COLO829 (cell line): ENCODE data around the gene RPLP2.

Experiments used
- DNase-seq: peaks from one replicate; pipeline ENCODE4 v3.0.0; 2012; ENCODE audit warnings: low spot score

The RPLP2 gene

DNA sequence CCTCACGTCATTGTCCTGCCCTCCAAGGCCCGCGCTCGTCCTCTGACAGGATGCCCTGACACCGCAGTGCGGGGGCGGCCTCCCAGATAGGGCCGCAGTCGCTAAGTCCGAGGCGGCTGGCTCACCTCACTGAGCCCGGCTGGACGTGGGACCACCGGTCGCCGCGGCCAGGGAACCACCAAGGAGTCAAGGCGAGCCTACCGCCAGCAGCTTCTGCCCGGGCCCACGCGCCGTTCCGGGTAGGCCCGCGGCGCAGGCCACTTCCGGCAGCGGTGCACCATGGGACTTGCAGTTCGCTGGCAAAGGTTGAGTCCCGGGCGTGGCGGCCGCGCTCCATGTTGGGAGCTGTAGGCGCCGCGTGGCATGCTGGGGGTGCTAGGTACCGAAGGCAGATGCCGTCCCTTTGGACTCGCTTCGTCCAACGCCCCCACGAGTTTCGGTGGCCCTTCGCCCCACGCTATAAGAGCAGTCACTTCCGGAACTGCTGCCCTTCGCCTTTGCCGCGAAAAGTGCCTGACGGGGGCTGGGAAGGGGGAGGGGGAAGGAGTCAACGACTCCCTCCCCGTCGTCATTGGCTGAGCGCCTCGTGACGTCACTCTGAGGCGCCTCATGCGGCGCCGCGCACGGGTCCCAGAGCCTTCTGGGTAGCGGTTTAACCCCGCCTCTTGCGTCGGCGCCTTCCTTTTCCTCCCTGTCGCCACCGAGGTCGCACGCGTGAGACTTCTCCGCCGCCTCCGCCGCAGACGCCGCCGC lies at the start of gene RPLP2:
RPLP2 (plus strand) TSS at position 681 of the 753 bp plus-strand sequence. CDS start 268 bp downstream, outside the sequence.
- DNase-seq, result peak; percentile 98

DNA sequence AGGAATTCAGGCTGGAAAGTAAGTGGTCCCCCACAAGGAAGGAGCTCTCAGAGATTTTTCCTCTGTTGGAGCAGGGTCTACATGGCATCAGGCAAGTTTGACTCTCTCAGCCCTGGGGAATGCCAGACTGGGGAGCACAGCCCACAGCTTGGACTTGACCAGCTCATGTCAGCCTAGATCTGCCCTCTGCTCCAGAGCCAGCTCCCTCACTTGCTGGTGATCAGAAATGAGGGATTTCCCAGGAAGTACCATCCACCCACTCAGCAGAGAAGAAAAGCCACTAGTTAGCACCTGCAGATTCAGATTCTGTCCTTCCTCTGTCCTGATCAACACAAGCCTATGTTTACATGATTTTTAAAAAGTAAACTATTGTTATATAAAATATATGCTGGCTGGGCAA lies 49.5 kb upstream of the RPLP2 start:
- DNase-seq, result no peak

DNA sequence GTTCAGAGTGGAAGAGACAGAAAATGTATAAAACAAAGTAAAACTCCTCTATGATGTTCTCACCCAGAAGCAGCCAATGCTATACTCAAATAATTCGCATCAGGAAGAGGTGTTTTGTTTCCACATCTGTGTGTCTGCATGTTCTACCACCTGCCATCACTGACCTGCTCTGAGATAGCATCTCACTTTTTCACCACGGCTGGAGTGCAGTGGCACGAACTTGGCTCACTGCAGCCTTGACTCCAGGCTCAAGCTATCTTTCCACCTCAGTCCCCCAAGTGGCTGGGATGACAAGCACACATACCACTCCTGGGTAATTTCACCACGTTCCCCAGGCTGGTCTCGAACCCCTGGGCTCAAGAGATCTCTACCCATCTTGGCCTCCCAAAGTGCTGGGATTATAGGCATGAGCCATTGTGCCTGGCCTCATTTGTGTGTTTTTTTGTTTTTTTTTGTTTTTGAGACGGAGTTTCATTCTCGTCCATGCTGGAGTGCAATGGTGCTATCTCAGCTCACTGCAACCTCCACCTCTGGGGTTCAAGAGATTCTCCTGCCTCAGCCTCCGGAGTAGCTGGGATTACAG lies 48.1 kb upstream of the RPLP2 start:
- DNase-seq, result no peak

DNA sequence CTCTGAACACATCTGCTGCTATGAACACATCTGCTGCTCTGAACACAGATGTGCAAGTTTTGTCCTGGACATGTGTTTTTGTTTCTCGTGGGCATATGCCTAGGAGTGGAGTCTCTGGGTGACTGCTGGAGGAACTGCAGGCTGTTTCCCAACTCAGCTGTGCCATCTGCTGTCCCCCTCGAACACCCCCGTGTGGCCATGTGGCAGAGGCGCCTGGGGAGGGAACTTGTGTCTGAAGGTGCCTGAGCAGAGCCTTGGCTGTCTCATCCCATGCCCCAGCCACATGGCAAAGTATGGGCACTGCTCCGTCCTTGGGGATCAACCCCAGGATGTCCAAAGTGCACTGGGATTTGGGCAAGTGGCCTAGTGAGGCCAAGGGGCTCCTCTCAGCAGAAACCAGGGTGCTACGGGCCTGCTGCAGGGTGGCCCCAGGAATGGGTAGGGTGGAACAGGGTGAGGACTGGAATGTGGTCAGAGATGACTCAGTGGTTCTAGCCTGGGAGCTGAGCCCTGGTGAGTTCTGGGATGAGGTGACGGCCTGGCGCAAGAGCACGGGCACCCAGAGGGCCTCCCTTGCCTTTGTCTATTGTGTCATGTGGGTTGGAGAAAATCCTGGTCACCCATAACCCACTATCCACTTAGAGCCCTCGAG lies 47.2 kb upstream of the RPLP2 start:
- peak; percentile 24 for DNase-seq

DNA sequence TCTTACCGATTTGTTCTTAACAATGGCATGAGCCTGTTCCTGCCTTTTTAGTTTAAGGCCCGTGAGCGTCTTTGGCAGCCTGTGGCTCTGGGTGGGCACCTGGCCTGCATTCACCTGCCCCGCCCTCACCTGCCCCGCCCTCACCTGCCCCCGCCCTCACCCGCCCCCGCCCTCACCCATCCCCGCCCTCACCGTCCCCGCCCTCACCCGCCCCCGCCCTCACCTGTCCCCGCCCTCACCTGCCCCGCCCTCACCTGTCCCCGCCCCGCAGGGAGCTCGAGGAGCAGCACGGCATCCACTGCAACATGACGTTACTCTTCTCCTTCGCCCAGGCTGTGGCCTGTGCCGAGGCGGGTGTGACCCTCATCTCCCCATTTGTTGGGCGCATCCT lies 46.7 kb upstream of the RPLP2 start:
- DNase-seq, result no peak

DNA sequence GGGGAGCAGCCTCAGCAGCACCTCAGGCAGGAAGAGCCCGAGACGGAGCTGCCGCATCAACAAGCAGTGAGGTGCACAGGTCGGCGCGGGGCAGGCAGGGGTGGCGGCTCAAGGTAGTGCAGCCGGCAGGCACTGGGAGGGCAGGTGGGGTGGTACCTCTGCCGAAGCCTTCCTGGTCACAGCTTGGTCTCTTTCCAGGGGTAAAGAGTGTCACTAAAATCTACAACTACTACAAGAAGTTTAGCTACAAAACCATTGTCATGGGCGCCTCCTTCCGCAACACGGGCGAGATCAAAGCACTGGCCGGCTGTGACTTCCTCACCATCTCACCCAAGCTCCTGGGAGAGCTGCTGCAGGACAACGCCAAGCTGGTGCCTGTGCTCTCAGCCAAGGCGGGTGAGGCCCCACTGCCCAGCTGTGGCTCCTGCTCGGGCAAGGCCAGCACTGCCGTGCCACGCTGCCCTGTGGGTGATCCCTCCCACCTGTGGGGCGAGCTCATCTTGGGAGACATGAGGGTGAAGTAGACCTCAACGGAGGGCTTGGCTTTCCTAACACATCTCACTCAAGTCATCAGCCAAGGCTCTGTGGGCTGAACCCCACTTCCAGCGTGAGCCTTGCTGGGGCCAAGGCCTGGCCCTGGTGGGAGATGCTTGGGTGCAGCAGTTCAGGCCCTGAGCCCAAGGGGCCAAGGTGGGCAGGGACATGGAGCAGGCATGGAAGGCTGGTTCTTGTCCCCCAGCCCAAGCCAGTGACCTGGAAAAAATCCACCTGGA lies 46.0 kb upstream of the RPLP2 start:
- no peak for DNase-seq

DNA sequence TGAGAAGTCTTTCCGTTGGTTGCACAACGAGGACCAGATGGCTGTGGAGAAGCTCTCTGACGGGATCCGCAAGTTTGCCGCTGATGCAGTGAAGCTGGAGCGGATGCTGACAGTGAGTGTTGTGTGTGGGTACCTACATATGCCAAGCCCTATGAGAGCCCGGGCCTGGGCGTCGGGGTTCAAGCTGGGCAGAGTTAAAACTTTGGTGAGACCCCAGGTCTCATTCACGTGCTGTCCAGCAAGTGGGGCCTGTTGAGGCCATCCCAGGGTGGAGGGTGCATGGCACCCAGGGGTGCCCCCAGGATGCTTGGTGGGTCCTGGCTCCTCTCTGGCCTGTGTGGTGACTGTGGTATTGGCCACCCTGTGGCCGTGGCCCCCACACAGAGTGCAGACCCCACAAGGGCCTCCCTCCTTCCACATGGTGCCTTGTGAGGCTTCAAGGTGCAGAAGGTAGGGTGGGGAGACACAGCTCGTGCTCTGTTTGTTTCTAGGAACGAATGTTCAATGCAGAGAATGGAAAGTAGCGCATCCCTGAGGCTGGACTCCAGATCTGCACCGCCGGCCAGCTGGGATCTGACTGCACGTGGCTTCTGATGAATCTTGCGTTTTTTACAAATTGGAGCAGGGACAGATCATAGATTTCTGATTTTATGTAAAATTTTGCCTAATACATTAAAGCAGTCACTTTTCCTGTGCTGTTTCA lies 45.3 kb upstream of the RPLP2 start:
- no peak for DNase-seq

DNA sequence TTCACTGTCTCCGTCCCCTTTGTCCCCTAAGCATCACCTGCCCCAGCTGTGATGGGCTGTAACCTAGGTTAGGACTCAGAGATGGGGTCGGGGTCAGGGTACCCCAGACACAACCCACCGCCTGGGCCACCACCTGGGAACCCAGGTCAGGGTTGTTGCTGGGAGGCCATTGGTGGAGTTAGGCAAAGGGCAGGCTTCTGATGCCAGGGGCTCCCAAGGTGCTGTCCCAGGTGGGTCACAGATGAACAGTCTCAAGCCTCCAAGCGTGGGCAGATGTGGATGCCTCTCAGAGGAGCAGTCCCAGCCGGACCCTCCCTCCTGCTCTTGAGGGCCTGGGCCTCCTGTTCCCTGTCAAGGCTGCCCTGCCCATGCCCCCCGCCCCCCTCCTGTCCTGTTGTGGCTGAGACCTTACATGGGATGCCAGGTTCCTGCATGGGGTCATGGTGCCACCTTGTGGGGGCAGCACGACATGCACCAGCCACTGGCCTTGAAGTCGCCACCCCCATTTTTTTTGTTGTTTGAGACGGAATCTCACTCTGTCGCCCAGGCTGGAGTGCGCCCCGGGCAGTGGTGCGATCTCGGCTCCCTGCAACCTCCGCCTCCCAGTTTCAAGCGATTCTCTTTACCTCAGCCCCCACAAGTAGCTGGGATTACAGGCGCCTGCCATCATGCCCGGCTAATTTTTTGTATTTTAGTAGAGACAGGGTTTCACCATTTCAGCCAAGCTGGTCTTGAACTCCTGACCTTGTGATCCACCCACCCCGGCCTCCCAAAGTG lies 44.6 kb upstream of the RPLP2 start:
- DNase-seq, result peak; percentile 37

DNA sequence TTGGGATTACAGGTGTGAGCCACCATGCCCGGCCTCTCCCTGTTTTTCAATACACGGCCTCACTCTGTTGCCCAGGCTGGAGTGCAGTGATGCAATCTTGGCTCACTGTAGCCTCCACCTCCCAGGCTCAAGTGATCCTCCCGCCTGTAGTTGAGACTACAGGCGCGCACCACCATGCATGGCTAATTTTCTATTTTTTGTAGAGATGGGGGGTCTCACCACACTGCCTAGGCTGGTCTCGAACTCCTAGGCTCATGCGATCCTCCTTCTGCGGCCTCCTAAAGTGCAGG lies 44.0 kb upstream of the RPLP2 start:
- no peak for DNase-seq

DNA sequence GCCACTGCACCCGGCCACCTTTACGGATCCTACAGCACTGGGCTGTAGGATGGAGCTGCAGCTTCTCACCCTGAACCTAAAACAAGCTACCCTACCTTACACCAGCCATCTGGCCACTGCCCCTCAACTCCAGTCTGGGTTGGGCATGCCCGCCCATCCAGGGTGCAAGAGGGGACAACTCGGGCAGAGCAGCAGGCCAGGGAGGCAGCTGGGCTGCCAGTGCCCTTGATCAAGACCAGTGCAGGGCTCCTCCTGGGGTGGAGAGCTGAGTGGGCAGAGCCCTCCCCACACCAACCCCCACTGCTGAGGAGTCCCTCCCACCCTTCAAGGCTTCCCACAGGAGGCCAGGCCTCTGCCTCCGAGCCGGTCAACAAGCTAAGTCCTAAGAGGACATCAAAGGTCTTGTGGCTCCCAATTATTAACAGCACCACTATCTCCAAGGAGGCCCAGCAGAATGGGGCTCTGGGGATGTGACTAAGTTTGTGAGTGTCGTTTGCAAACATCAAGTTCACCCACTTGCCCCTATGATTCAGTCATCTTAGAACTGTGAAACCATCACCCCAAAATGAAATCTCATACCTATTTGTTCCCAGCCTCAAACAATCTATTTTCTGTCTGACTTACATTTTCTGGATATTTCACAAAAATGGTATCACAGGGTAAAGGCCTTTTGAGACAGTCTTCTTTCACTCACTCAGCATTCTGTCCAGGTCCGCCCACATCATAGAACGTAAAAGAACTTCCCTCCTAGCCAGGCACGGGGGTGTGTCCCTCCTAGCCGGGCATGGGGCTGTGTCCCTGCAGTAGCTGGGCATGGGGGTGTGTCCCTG lies 43.4 kb upstream of the RPLP2 start:
- no peak for DNase-seq

DNA sequence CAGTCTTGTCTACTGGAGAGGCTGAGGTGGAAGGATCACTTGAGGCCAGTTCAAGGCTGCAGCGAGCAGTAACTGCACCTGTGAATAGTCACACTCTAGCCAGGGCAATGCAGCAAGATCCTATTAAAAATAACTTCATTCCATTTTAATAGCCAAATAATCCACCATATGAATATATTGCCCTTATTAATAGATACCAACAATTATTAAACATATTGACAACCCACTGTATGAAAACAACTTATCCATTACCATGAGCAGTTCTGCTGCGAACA lies 42.9 kb upstream of the RPLP2 start:
- DNase-seq, result no peak

DNA sequence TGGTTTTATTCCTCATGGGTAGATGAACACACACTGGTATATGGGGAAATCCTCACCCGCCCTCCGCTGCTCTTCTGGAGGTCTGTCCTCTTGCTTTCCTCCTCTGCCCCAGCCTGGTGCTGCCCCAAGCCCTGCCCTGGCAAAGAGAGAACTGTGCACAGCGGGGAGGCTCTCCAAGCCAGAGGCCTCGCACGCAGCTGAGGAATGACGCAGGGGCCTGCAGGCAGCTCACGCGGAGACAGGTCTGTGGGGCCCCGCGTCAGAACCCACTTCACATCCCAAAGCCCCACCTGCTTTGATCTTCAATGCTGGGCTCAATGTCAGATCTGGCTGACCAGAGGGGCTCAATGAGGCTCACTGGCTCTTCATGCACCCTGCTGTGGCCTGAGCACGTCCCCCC lies 42.5 kb upstream of the RPLP2 start:
- DNase-seq, result no peak

DNA sequence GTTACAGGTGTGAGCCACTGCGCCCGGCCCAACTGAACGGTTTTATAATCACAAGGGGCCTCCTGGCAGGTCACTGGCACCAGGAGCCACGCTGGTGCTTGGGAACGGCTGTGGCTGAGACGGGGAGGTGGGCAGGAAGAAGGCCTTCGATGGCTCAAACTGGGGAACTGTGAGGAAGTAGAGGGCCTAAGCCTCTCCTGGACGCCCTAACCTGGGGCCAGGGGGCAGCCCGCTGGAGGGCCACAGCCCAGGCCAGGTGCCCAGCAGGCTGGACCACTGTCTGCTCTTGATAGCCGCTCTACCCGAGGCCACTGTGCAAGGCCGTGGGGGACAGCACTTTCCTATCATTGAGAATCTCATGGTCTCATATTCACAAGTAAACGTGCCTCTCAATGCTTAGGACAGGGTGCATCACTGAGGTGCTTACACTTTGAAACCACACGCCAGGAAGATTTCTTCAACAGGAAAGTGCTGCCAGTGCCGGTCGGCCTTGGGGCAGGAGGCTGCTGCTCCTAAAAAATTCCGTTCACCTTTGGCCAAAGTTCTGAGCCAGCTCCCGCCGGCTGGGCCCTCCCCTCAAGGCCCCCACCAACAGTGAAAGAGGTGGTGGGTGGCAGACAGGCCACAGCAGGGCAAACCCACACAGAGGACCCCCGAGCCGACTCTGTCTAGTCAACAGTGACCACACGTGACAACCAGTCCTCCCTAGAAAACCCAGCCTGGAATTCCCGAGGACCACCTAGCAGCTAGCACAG lies 39.7 kb upstream of the RPLP2 start:
- no peak for DNase-seq

DNA sequence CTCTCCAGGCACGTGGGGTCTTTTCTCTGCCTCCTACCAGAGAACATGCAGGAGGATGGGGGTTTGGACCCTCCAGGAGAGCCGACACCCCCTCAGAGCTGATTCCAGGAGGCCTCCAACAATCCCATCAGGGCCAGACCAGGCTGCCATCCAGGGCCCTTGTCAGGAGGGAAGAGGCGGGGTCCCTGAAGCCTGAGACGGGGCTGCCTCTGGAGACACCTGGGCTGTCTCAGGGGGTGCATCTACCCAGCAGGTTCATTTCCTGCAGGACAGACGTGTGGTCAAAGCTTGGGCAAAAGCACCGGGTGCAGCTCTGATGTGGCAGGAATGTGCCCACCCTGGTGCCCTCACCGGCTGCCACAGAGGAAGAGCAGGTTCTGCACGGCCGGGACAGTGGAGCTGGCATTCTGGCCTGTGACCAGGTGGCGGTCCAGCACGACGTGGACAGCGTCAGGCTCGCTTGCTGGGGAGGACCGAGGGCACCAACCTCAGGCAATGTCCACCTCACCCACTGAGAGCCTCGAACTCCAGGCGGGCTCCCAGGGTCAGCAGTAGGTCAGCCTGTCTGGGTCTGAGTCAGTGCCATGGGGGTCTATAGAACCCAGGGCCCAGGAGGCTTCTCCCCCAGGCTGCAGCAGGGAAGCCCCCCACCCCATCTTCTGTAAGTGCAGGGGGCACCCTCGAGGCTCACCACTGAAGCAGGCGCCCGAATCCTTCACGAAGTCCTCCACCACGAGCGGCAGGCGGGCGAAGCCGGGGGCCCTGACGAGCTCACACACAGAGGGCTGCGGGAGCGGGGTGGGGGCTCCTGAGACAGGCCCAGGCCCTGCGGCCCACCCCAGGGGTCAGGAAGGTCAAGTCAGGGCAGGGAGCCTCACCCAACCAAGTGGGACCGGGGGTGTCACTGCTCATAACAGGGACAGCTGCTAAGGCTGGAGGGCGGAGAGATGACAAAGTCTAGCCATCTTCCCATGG lies 38.8 kb upstream of the RPLP2 start:
- no peak for DNase-seq

DNA sequence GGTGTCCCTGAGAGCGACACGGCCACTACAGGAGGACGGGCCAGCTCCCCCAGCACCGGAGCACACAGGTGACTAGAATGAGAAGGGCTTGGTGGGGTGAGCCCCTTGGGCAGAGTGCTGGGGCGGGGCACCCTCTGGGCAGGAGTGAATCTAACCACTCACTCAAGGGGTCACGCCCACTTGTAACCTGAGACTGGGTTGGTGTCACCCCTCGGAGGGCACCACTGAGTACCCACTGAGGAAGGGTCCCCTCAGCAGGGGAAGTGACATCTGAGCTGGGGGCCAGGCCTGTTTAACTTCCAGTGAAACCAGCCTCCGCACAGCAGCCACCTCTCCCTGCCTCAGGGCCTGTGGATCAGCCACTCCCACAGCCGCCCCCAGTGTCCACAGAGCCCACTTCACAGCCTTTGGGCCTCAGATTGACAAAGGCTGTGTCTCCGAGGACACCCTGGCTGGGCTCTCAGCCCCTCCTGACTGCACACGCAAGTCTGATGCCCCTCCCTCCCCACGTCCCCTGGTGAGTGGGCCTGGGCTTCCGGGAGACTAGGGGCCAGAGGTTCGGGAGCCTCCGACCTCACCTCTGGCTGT lies 38.1 kb upstream of the RPLP2 start:
- DNase-seq, result no peak

DNA sequence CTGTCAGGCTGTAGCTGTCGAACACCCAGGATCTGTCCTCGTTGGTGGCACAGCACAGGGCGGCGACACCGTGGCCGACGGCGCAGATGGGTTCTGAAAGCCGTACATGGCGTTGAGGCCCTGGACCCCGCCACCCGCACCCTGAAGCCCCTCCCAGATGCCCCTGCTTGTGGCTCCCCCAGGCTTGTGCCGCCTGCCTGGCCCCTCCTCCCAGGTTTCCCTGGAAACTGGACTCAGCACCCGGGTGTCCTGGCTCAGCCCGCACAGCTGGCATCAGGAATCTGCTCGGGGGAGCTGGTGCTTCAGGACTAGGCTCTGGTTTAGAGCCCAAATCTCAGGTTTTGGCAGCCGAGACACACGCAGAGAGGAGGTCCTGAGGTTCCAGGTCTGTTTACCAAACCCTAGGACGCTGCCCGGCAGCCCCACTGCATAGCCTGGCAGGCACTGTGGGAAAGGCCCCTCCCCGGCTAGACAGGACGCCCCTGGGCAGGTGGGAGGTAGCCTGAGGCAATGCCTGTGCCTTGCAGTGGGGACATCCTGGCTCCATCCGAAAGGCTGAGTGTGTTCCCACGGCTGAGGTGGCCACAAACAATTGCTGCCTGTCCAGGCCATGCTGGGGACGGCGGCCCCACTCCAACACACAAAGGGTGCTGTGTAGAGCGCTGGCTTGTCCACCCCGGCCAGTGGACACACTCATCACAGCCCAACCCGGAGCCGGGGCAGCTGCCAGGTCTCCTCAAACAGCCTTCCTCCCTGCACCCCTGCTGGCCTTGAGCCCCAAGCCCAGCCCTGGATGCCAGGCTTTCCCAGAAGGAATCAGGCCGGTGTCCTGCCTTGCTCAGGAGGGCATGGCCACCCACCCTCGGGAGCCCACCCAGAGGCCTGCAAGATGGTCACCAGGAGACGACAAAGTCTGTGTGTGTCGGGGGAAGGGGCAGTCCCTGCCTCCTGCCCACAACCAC lies 37.1 kb upstream of the RPLP2 start:
- peak; percentile 83 for DNase-seq

DNA sequence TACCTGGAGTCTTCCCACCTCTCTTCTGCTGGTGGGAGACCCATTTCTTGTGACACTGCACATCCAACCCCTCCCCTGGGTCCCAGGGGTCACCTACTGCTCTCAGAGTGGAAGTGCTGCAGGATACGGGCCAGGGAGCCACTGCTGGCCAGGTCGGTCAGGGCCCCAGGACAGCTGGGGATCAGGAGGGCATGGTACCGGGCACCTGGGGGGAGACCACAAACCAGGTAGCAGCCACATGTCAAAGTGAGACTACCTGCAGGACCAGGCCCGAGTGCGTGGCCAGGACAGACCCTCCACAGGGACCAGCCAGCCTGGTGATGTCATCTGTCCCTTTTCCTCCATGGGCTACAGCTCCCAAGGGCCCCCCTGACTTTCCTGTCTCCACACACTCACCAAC lies 36.3 kb upstream of the RPLP2 start:
- no peak for DNase-seq
